ENCODE results near the gene C14orf39. TPM values are rescaled to one million over a fixed set of nuclear protein-coding genes. Genes with fewer than 3 reads are reported as not detected.
A peak's percentile ranks its signal among the peaks of the same experiment; 100 is the strongest.

Gene C14orf39
- total RNA-seq, 2 donors from 2014 or later, result not detected

DNA sequence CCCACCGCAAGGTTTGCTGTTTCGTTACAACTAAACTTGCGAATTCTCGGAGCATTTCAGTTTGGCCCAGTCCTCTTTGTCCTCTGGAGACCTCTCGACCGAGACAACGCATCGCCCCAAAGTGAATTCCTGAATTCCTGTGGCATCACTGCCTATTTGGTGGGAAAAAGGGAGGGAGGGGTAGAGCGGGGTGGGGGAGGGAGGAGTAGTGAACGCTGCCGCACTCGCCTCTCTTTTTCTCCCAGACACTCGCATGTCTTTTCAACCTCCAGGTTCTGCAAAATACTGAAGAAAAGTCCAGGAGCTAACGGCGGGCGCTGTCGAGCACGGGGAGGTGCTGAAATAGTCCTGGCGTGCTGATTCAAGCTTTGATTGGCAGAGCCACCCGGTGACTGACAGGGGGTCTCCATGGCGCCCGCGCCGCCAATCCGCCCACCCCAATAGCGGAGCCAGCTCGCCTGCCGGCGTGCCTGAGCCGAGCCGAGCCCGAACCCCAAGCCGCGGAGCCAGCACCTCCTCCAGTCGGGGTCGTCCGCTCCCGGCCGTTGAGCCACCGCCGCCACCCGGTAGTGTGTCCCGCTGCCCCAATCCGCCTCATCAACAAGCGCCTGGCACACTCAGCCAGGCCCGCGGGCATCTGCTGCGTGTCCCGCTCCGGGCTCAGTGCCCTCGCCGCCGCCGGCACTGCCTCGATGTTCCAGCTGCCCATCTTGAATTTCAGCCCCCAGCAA is 23.0 kb upstream of the C14orf39 start, which contains the start of gene SIX6:
Gene SIX6 (plus strand): TSS at position 440 of the 731 bp plus-strand sequence. CDS start 253 bp downstream, at position 693.
- Mint-ChIP-seq H3K9me3 (no peaks in the 10 kb centered on the region), H3K4me3 (peak within 1 kb of the TSS; percentile 36 to 62), H3K27me3 (ENCODE audit: low read depth) (peaks cover 86% of the 10 kb centered on the region), H3K27ac (no peak within 1 kb of the TSS), H3K4me1 (ENCODE audit: low read depth) (peaks cover 15% of the 10 kb centered on the region), H3K36me3 (ENCODE audit: insufficient read depth in 2 of 2) (peaks cover 0 to 2% of the 10 kb centered on the region in 2 donors)
- peak in 1 of 2 donors; percentile 31 for DNase-seq
- peak; percentile 29 to 30 for ATAC-seq (replicated peaks in 1 of 2)

GRCh38 chr14:60508363-60508706 is 22.5 kb upstream of the C14orf39 start:
- Mint-ChIP-seq H3K9me3 (no peaks in the 10 kb centered on the region), H3K4me1 (ENCODE audit: low read depth) (peaks cover 15% of the 10 kb centered on the region), H3K27ac (no peak overlapping the region), H3K27me3 (ENCODE audit: low read depth) (peaks cover 87% of the 10 kb centered on the region), H3K36me3 (ENCODE audit: insufficient read depth in 2 of 2) (peaks cover 0 to 2% of the 10 kb centered on the region in 2 donors), H3K4me3 (peak overlapping the region in 1 of 2 donors; percentile 62)
- ATAC-seq (replicated peaks in 1 of 2) (no peak), DNase-seq (no peak)

DNA sequence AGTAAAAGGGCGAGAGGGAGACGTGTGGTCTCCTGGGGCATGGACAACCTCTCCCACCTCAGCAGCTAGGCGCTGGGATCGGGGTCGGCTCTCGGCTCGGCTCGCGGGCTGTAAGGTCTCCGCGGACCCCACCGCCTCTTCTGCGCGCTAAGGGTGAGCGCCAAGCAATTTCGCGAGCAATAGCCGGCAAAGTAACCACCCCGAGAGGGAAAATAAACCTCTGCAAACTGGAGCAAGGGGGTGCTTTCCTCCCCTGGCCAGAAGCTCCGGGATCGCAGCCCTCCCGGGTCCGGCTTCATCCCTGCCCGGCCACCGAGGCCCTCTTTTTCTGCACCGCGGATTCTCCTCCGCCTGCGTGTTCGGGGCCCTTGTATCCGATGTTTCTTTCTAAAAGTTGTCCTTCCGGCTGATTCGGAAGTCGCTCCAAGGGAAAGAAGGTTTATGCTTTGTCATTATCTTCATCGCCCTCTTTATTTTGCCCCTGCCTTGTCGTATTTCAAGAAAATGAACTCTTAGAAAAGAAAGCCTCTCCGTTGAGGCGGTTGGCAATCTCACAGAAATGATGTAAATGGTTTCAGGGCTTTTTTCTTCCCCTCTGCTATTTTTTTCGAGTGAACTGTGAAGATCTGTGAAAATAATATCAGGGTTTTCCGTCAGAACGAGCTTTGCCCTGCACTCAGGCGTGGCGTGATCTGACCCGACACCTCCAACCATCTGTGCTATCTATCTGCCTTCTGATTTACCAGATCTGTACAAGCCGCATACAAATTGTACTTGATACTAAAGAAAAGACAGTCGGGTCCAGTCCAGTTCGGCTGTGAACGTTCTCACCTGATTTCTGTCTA is 21.3 kb upstream of the C14orf39 start:
- Mint-ChIP-seq H3K4me3 (peak overlapping the region; percentile 31 to 61), H3K27ac (no peak overlapping the region), H3K9me3 (no peaks in the 10 kb centered on the region), H3K27me3 (ENCODE audit: low read depth) (peaks cover 88% of the 10 kb centered on the region), H3K4me1 (ENCODE audit: low read depth) (peaks cover 15% of the 10 kb centered on the region), H3K36me3 (ENCODE audit: insufficient read depth in 2 of 2) (peaks cover 0 to 2% of the 10 kb centered on the region in 2 donors)
- no peak for ATAC-seq (replicated peaks in 1 of 2)
- DNase-seq, result no peak

DNA sequence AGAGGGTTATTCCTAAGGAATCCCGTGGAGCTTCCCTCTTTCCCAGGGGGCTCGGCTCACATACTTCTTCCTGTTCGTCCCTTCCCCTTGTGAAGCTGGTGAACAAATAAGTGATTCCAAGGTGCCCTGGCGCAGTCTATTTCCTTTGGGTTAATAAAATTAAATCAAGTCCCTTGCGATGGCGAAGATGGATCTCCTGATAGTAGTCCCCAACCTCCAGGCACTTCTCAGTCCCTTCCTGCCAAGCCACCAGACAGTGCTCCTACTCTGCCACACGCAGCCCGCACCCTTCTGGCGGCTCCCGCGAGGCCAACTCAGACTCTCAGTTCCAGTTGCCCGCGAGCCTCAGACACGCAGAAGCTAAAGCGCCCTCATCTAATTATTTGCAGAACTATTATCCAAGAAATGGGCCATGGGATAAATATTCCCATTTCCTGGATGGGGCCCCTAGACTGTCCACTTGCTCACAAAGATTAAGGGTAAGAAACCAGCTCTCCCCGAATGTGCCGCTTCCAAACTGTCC is 20.7 kb upstream of the C14orf39 start:
- Mint-ChIP-seq H3K36me3 (ENCODE audit: insufficient read depth in 2 of 2) (peaks cover 0 to 2% of the 10 kb centered on the region in 2 donors), H3K27me3 (ENCODE audit: low read depth) (peaks cover 89% of the 10 kb centered on the region), H3K4me3 (no peak overlapping the region), H3K4me1 (ENCODE audit: low read depth) (peaks cover 15% of the 10 kb centered on the region), H3K9me3 (no peaks in the 10 kb centered on the region), H3K27ac (no peak overlapping the region)
- ATAC-seq (replicated peaks in 1 of 2), result no peak
- no peak for DNase-seq

GRCh38 chr14:60506010-60506409 is 20.1 kb upstream of the C14orf39 start:
- Mint-ChIP-seq H3K4me3 (no peak overlapping the region), H3K27me3 (ENCODE audit: low read depth) (peaks cover 92% of the 10 kb centered on the region), H3K9me3 (no peaks in the 10 kb centered on the region), H3K36me3 (ENCODE audit: insufficient read depth in 2 of 2) (peaks cover 0 to under 1% of the 10 kb centered on the region in 2 donors), H3K27ac (no peak overlapping the region), H3K4me1 (ENCODE audit: low read depth) (peaks cover 15% of the 10 kb centered on the region)
- DNase-seq (no peak), ATAC-seq (replicated peaks in 1 of 2) (no peak)

- H3K9me3 Mint-ChIP-seq, result no peaks in the 10 kb centered on the region
- no peak for DNase-seq
- ATAC-seq (replicated peaks in 1 of 2), result no peak
- no peak overlapping the region for H3K27ac Mint-ChIP-seq
- H3K36me3 Mint-ChIP-seq (ENCODE audit: insufficient read depth in 2 of 2), result no peaks in the 10 kb centered on the region
- peaks cover 92% of the 10 kb centered on the region for H3K27me3 Mint-ChIP-seq (ENCODE audit: low read depth)
- peaks cover 15% of the 10 kb centered on the region for H3K4me1 Mint-ChIP-seq (ENCODE audit: low read depth)
- no peak overlapping the region for H3K4me3 Mint-ChIP-seq
Measured at GRCh38 chr14:60505448-60505847, 19.6 kb upstream of the C14orf39 start.

- Mint-ChIP-seq H3K4me1 (ENCODE audit: low read depth) (peaks cover 4% of the 10 kb centered on the region), H3K27ac (no peak overlapping the region), H3K9me3 (no peaks in the 10 kb centered on the region), H3K4me3 (no peak overlapping the region), H3K27me3 (ENCODE audit: low read depth) (peaks cover 77% of the 10 kb centered on the region), H3K36me3 (ENCODE audit: insufficient read depth in 2 of 2) (no peaks in the 10 kb centered on the region)
- ATAC-seq (replicated peaks in 1 of 2) (no peak), DNase-seq (no peak)
Measured at GRCh38 chr14:60502541-60502940, 16.7 kb upstream of the C14orf39 start.

DNA sequence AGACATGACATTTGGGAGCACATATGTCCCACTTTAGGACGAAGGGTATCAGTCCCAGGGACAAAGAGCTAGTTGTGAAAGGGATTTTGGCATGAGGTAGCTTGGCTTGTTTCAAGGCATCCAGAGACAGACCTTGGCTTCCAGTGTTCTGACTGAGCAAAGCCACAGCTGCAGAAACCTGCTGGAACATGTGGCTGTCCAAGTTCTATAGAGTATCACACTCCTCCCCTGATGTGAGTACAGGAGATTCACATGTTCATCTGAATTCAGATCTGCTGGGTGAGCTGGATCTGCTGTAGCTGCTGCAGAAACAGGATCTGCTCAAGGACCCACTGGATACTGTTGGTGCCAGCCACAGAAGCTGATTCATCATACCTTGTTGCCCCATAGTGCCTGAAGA is 10.1 kb upstream of the C14orf39 start:
- Mint-ChIP-seq H3K27me3 (ENCODE audit: low read depth) (peaks cover 39% of the 10 kb centered on the region), H3K4me1 (ENCODE audit: low read depth) (no peaks in the 10 kb centered on the region), H3K27ac (no peak overlapping the region), H3K9me3 (no peaks in the 10 kb centered on the region), H3K36me3 (ENCODE audit: insufficient read depth in 2 of 2) (no peaks in the 10 kb centered on the region), H3K4me3 (no peak overlapping the region)
- ATAC-seq (replicated peaks in 1 of 2) (no peak), DNase-seq (no peak)

DNA sequence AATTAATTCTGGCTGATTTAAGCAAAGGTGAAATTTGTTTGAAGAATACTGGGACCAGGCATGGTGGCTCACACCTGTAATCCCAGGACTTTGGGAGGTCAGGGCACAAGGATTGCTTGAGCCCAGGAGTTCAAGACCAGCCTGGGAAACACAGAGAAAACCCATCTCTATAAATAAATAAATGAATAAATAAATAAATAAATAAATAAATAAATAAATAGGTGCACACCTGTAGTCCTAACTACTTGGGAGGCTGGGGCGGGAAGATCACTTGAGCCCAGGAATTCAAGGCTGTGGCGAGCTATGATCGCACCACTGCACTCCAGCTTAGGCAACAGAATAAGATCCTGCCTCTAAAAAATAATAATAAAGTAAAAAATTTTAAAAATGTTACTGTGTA is 4.4 kb upstream of the C14orf39 start:
- H3K4me1 Mint-ChIP-seq (ENCODE audit: low read depth), result no peaks in the 10 kb centered on the region
- DNase-seq (no peak), ATAC-seq (replicated peaks in 1 of 2) (no peak)
- no peak overlapping the region for H3K4me3 Mint-ChIP-seq
- H3K9me3 Mint-ChIP-seq, result no peaks in the 10 kb centered on the region
- no peak overlapping the region for H3K27ac Mint-ChIP-seq
- H3K36me3 Mint-ChIP-seq (ENCODE audit: insufficient read depth in 2 of 2), result peaks cover 0 to 1% of the 10 kb centered on the region in 2 donors
- H3K27me3 Mint-ChIP-seq (ENCODE audit: low read depth), result peaks cover 17% of the 10 kb centered on the region

- Mint-ChIP-seq H3K27me3 (ENCODE audit: low read depth) (peaks cover 6% of the 10 kb centered on the region), H3K36me3 (ENCODE audit: insufficient read depth in 2 of 2) (peaks cover 0 to 1% of the 10 kb centered on the region in 2 donors), H3K27ac (no peak overlapping the region), H3K4me3 (no peak overlapping the region), H3K9me3 (no peaks in the 10 kb centered on the region), H3K4me1 (ENCODE audit: low read depth) (no peaks in the 10 kb centered on the region)
- no peak for ATAC-seq (replicated peaks in 1 of 2)
- no peak for DNase-seq
Measured at GRCh38 chr14:60488175-60488574, 2.3 kb upstream of the C14orf39 start.

DNA sequence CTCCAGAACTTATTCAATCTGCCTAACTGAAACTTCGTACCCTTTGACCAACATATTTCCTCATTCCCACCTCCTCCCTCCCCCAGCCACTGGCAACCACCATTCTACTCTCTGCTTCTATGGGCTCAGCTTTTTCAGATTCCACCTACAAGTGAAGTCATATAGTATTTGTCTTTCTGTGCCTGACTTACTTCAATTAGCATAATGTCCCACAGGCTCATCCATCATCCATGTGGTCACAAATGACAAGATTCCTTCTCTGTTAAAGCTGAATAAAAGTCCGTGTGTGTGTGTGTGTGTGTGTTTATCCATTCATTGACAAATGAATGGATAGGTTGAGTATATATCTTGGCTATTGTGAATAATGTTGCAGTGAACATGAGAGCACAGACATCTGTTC is 1.3 kb upstream of the C14orf39 start:
- Mint-ChIP-seq H3K9me3 (no peaks in the 10 kb centered on the region), H3K4me1 (ENCODE audit: low read depth) (no peaks in the 10 kb centered on the region), H3K27ac (no peak overlapping the region), H3K27me3 (ENCODE audit: low read depth) (peaks cover 6% of the 10 kb centered on the region), H3K36me3 (ENCODE audit: insufficient read depth in 2 of 2) (peaks cover 0 to 1% of the 10 kb centered on the region in 2 donors), H3K4me3 (no peak overlapping the region)
- no peak for ATAC-seq (replicated peaks in 1 of 2)
- DNase-seq, result no peak

GRCh38 chr14:60485057-60485597 is 736 bp downstream of the C14orf39 start:
- H3K27me3 Mint-ChIP-seq (ENCODE audit: low read depth), result peaks cover 6% of the 10 kb centered on the region
- ATAC-seq (replicated peaks in 1 of 2) (no peak), DNase-seq (no peak)
- no peaks in the 10 kb centered on the region for H3K4me1 Mint-ChIP-seq (ENCODE audit: low read depth)
- H3K36me3 Mint-ChIP-seq (ENCODE audit: insufficient read depth in 2 of 2), result no peaks in the 10 kb centered on the region
- peaks cover 1 to 3% of the 10 kb centered on the region in 2 donors for H3K9me3 Mint-ChIP-seq
- H3K4me3 Mint-ChIP-seq, result peak overlapping the region; percentile 53 to 60
- no peak overlapping the region for H3K27ac Mint-ChIP-seq

DNA sequence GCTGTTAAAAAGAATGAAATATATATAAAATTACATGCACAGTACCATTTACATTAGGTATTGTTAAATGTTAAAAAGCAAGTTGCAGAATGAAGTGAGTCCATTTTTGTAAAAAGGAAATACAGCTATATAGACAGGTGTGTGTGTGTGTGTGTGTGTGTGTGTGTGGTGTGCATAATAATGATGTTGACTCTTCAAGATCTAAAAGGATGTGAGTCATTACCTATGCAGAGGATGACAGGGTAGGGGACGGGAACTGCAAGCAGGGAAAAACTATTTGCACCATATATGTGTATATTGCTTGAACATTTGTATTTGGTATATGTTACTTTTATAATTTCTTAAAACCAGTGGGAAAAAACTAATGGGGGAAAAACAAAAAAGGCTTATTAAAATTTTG is 3.1 kb downstream of the C14orf39 start:
- Mint-ChIP-seq H3K4me3 (no peak overlapping the region), H3K36me3 (ENCODE audit: insufficient read depth in 2 of 2) (no peaks in the 10 kb centered on the region), H3K27me3 (ENCODE audit: low read depth) (peaks cover 6% of the 10 kb centered on the region), H3K4me1 (ENCODE audit: low read depth) (no peaks in the 10 kb centered on the region), H3K27ac (no peak overlapping the region), H3K9me3 (peaks cover 1 to 7% of the 10 kb centered on the region in 2 donors)
- DNase-seq (no peak), ATAC-seq (replicated peaks in 1 of 2) (no peak)

Data from activated T-cell treated with anti-CD3 and anti-CD28 coated beads, Interleukin-2, amount 50 U/mL, for 72 hours (primary cell).